Measurements from ENCODE around the gene CFI. TPM values are rescaled to one million over a fixed set of nuclear protein-coding genes. Genes with fewer than 3 reads are reported as not detected.

Gene CFI
- total RNA-seq, 1 donor from 2014 or later, result 4.2 TPM

- Histone ChIP-seq H3K36me3 (ENCODE audit: control insufficient read depth, insufficient read depth, low read length) (no peaks in the 10 kb centered on the region), H3K27me3 (ENCODE audit: control insufficient read depth, insufficient read depth, low read length) (no peaks in the 10 kb centered on the region), H3K4me3 (ENCODE audit: low read depth, low read length) (no peak overlapping the region)
- TF ChIP-seq CTCF (IDR thresholded peaks at IDR 0.05; ENCODE audit: insufficient read depth, low read length, poor library complexity, severe bottlenecking), result no peak
- no peak for DNase-seq (ENCODE audit: low read depth)
These were observed 63.5 kb downstream of the CFI start for GRCh38 chr4:109738104-109738872.

- Histone ChIP-seq H3K36me3 (ENCODE audit: control insufficient read depth, insufficient read depth, low read length) (no peaks in the 10 kb centered on the region), H3K4me3 (ENCODE audit: low read depth, low read length) (no peak overlapping the region), H3K27me3 (ENCODE audit: control insufficient read depth, insufficient read depth, low read length) (no peaks in the 10 kb centered on the region)
- no peak for DNase-seq (ENCODE audit: low read depth)
- no peak for TF ChIP-seq CTCF (IDR thresholded peaks at IDR 0.05; ENCODE audit: insufficient read depth, low read length, poor library complexity, severe bottlenecking)
These were observed 66.0 kb downstream of the CFI start for GRCh38 chr4:109735566-109736365.

- no peak for TF ChIP-seq CTCF (IDR thresholded peaks at IDR 0.05; ENCODE audit: insufficient read depth, low read length, poor library complexity, severe bottlenecking)
- DNase-seq (ENCODE audit: low read depth), result no peak
These were observed 68.1 kb downstream of the CFI start for GRCh38 chr4:109733728-109734127.

DNA sequence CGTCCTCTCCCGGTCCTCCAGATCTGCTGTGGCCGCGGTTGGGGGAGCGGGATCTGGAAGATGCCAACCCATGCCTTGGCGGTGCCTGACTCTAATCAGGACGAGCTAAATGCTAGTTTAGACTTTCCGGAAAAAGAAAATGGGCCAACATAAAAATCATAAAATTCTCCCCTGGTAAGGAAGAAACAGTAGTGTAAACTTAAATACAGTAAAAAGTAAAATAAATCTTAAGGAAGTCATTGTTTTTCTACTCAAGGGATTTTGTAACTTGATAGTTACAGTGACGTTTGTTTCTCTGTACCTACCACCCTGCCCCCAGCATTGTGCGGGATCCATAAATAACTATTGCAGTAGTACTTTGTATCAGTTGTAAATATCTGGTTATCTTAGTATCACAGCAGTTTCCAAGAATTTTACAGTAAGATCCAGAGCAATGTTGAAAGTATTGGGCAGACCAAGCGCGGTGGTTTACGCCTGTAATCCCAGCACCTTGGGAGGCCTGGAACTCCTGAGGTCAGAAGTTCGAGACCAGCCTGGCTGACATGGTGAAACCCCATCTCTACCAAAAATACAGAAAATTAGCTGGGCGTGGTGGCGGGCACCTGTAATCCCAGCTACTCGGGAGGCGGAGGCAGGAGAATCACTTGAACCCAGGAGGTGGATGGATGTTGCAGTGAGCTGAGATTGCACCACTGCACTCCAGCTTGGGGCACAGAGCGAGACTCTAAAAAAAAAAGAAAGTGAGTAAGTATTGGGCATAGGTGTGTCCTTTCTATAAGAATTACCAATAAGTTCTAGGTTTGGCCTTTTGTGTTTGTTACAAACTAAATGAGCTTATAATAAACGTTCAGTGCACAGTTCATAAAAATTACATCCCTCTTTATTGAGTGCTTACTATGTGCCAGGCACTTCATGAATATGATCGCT lies 70.9 kb downstream of the CFI start:
- no peak for TF ChIP-seq CTCF (IDR thresholded peaks at IDR 0.05; ENCODE audit: insufficient read depth, low read length, poor library complexity, severe bottlenecking)
- no peak for DNase-seq (ENCODE audit: low read depth)
- H3K36me3 ChIP-seq (ENCODE audit: control insufficient read depth, insufficient read depth, low read length), result no peaks in the 10 kb centered on the region
- H3K27me3 ChIP-seq (ENCODE audit: control insufficient read depth, insufficient read depth, low read length), result no peaks in the 10 kb centered on the region
- peak overlapping the region; percentile 60 for H3K4me3 ChIP-seq (ENCODE audit: low read depth, low read length)

More at GRCh38 chr4:109733728-109734127, 68.1 kb downstream of the CFI start:
- Histone ChIP-seq H3K4me3 (ENCODE audit: low read depth, low read length) (no peak overlapping the region), H3K36me3 (ENCODE audit: control insufficient read depth, insufficient read depth, low read length) (no peaks in the 10 kb centered on the region), H3K27me3 (ENCODE audit: control insufficient read depth, insufficient read depth, low read length) (no peaks in the 10 kb centered on the region)

- peak within 1 kb of the TSS; percentile 60 for H3K4me3 ChIP-seq (ENCODE audit: low read depth, low read length)
- H3K36me3 ChIP-seq (ENCODE audit: control insufficient read depth, insufficient read depth, low read length), result no peaks in the 10 kb centered on the region
- TF ChIP-seq CTCF (IDR thresholded peaks at IDR 0.05; ENCODE audit: insufficient read depth, low read length, poor library complexity, severe bottlenecking), result no peak
- H3K27me3 ChIP-seq (ENCODE audit: control insufficient read depth, insufficient read depth, low read length), result no peaks in the 10 kb centered on the region
- DNase-seq (ENCODE audit: low read depth), result peak; percentile 16
These were observed 71.8 kb downstream of the CFI start, which contains the start of gene PLA2G12A for GRCh38 chr4:109729718-109730618. Gene PLA2G12A (minus strand): TSS chr4:109730070. CDS start chr4:109729809, 261 bp downstream.

Measured in kidney epithelial cell (primary cell).